K562 (cell line): ENCODE results near the gene KBTBD4. TPM values are rescaled to one million over a fixed set of nuclear protein-coding genes. Genes with fewer than 3 reads are reported as not detected.

ENCODE experiments used
- ADNP ChIP-seq: fragments of 200-800 bp; sonication (Bioruptor generic); IDR thresholded peaks from 2 replicates; pipeline ENCODE4 v1.6.1; 2016; ENCODE audit warnings: missing genetic modification characterization, missing compliant biosample characterization
- ARID1B ChIP-seq: fragments of 450-650 bp; IDR thresholded peaks from 2 replicates; pipeline ENCODE4 v1.6.1; 2016; ENCODE audit warnings: antibody characterized with exemption, mild to moderate bottlenecking, inconsistent platforms
- C11orf30 ChIP-seq: fragments of 450-650 bp; IDR thresholded peaks from 2 replicates; pipeline ENCODE4 v1.6.1; 2016; ENCODE audit warnings: low read depth, mild to moderate bottlenecking
- DACH1 ChIP-seq: fragments of 450-650 bp; IDR thresholded peaks from 2 replicates; pipeline ENCODE4 v1.6.1; 2018; ENCODE audit not compliant: partially characterized antibody
- ELK1 ChIP-seq: sonication (generic); formaldehyde crosslinking; IDR thresholded peaks from 2 replicates; pipeline ENCODE4 v1.8.1; 2022; ENCODE audit warnings: missing genetic modification reagents
- EWSR1 ChIP-seq: fragments of 450-650 bp; IDR thresholded peaks from 2 replicates; pipeline ENCODE4 v1.6.1; 2018; ENCODE audit warnings: borderline replicate concordance, mild to moderate bottlenecking, low read depth, moderate library complexity; ENCODE audit not compliant: partially characterized antibody
- FOSL1 ChIP-seq: fragments of 200-800 bp; sonication (Bioruptor generic); conservative IDR thresholded peaks from 2 replicates; pipeline ENCODE4 v1.6.1; 2016; ENCODE audit warnings: missing genetic modification characterization, missing compliant biosample characterization
- HNRNPK ChIP-seq: fragments of 200-400 bp; formaldehyde crosslinking; IDR thresholded peaks from one replicate; pipeline ENCODE4 v1.6.1; 2018; ENCODE audit warnings: mild to moderate bottlenecking, low read depth, low read length; ENCODE audit not compliant: poor library complexity, severe bottlenecking
- HNRNPL ChIP-seq: fragments of 200-400 bp; formaldehyde crosslinking; IDR thresholded peaks from 2 replicates; pipeline ENCODE4 v1.6.1; 2017; ENCODE audit warnings: low read depth, mild to moderate bottlenecking, low read length
- IRF1 ChIP-seq: sonication (generic); formaldehyde crosslinking; IDR thresholded peaks from 2 replicates; pipeline ENCODE4 v1.8.0; 2022; ENCODE audit warnings: missing genetic modification reagents, mild to moderate bottlenecking, borderline replicate concordance
- MLLT1 ChIP-seq, 2 experiments: fragments of 450-650 bp; IDR thresholded peaks; 2 replicates each; pipeline ENCODE4 v1.6.1; 2016
- MLX ChIP-seq, 2 experiments: fragments of 450-650 bp in 1 of 2; sonication (generic) in 1 of 2; formaldehyde crosslinking; conservative IDR thresholded peaks; 2 replicates each; pipeline versions ENCODE4 v1.4.0 to v1.8.1; 2020 to 2022; ENCODE audit warnings: mild to moderate bottlenecking in 1 of 2, missing genetic modification reagents in 1 of 2
- PHB ChIP-seq: fragments of 250-450 bp; sonication (Bioruptor Pico); IDR thresholded peaks from 2 replicates; pipeline ENCODE4 v1.5.0; 2021
- PHF21A ChIP-seq: fragments of 450-650 bp; IDR thresholded peaks from 2 replicates; pipeline ENCODE4 v1.6.1; 2017; ENCODE audit warnings: low read depth, borderline replicate concordance
- POU5F1 ChIP-seq: fragments of 150-350 bp; IDR thresholded peaks from 2 replicates; pipeline ENCODE4 v1.6.1; 2014; ENCODE audit warnings: borderline replicate concordance, low read length, low read depth, mild to moderate bottlenecking; ENCODE audit not compliant: partially characterized antibody
- RCOR1 ChIP-seq, 2 experiments: IDR thresholded peaks; 2 replicates each; pipeline ENCODE4 v1.6.1; 2012; ENCODE audit warnings: low read depth in 2 of 2, low read length in 2 of 2, borderline replicate concordance in 1 of 2, improper control_type of control experiment in 1 of 2
- SAFB2 ChIP-seq: fragments of 200-400 bp; formaldehyde crosslinking; IDR thresholded peaks from 2 replicates; pipeline ENCODE4 v1.6.1; 2018; ENCODE audit warnings: borderline replicate concordance, low read length, low read depth, moderate library complexity; ENCODE audit not compliant: severe bottlenecking
- SMAD2 ChIP-seq: fragments of 150-350 bp; IDR thresholded peaks from 2 replicates; pipeline ENCODE4 v1.6.1; 2014; ENCODE audit warnings: low read depth, mild to moderate bottlenecking, low read length
- TAL1 ChIP-seq: fragments of 450-650 bp; IDR thresholded peaks from 2 replicates; pipeline ENCODE4 v1.6.1; 2016; ENCODE audit warnings: mild to moderate bottlenecking
- TFAP4 ChIP-seq: sonication (generic); formaldehyde crosslinking; IDR thresholded peaks from 2 replicates; pipeline ENCODE4 v1.8.0; 2022; ENCODE audit warnings: missing genetic modification reagents, mild to moderate bottlenecking, moderate library complexity, borderline replicate concordance
- TRIM28 ChIP-seq: fragments of 450-650 bp; IDR thresholded peaks from 2 replicates; pipeline ENCODE4 v1.6.1; 2017
- U2AF2 ChIP-seq: fragments of 200-400 bp; formaldehyde crosslinking; optimal IDR thresholded peaks from 2 replicates; pipeline ENCODE3; 2017; ENCODE audit warnings: low read depth, mild to moderate bottlenecking, low read length
- ZNF24 ChIP-seq: fragments of 450-650 bp; IDR thresholded peaks from 2 replicates; pipeline ENCODE4 v1.6.1; 2016
- ZNF274 ChIP-seq: IDR thresholded peaks from 2 replicates; pipeline ENCODE4 v1.6.1; 2011; ENCODE audit warnings: low read depth, mild to moderate bottlenecking, low read length, moderate library complexity, borderline replicate concordance
- ZNF282 ChIP-seq: sonication (generic); formaldehyde crosslinking; IDR thresholded peaks from 2 replicates; pipeline ENCODE4 v1.8.1; 2023; ENCODE audit warnings: missing genetic modification reagents
- ZNF3 ChIP-seq: fragments of 250-450 bp; sonication (Bioruptor Pico); IDR thresholded peaks from 2 replicates; pipeline ENCODE4 v1.5.0; 2021; ENCODE audit warnings: mild to moderate bottlenecking, moderate library complexity
- ZNF695 ChIP-seq: fragments of 450-650 bp; formaldehyde crosslinking; IDR thresholded peaks from 2 replicates; pipeline ENCODE4 v1.4.0; 2020; ENCODE audit warnings: mild to moderate bottlenecking, moderate library complexity
- polyA plus RNA-seq, 8 experiments: library from polyadenylated mRNA; depleted of rRNA in 4 of 8; stranded (reverse) in 5 of 8; unstranded in 3 of 8; fragments of >200 nt; fragmentation: Nextera tagmentation in 2 of 8; fragmentation: Illumina TruSeq in 1 of 8; extraction: Ambion mirVana in 2 of 8; extraction: Trizol in 1 of 8; gene quantifications; 2 replicates each; pipeline versions ENCODE4 v1.2.1 to v1.2.3, GENCODE V29; 2011 to 2014; ENCODE audit warnings: inconsistent platforms in 1 of 8, missing spikeins in 1 of 8
- total RNA-seq, 7 experiments: library from RNA; depleted of rRNA in 6 of 7; stranded (reverse); fragments of >200 nt in 6 of 7; fragmentation: Illumina TruSeq in 2 of 7; extraction: Trizol in 2 of 7; gene quantifications; 2 replicates each; pipeline versions ENCODE4 v1.2.1 to v1.2.3, GENCODE V29; 2011 to 2021; ENCODE audit warnings: low replicate concordance in 1 of 7

The KBTBD4 gene
- total and polyA plus RNA-seq, 9 of the 15 experiments (the other 6 are each of a cell fraction or from before 2014, with no cell fraction given), result 7.0 to 33.9 (median 13.3) TPM

- no peak for TF ChIP-seq EWSR1
- TF ChIP-seq IRF1 (CRISPR knock-in tag), result no peak
- no peak for TF ChIP-seq HNRNPK
- peak; percentile 71 for TF ChIP-seq TAL1
- TF ChIP-seq ADNP (tag), result no peak
- TF ChIP-seq ARID1B, result peak; percentile 64
- TF ChIP-seq RCOR1 (IDR thresholded peaks at IDR 0.05; ENCODE audit: borderline replicate concordance in 1 of 2, low read depth in 2 of 2, low read length in 2 of 2), result peak; percentile 59 to 88; a peak in 2 of 4 replicates
- TF ChIP-seq PHB (CRISPR knock-in tag), result no peak
- no peak for TF ChIP-seq ELK1 (CRISPR knock-in tag)
- no peak for TF ChIP-seq ZNF3 (CRISPR knock-in tag)
- TF ChIP-seq POU5F1, result no peak
- TF ChIP-seq MLLT1 (IDR thresholded peaks at IDR 0.05), result no peak
- no peak for TF ChIP-seq C11orf30
- peak; percentile 57; the same call in 1 of the 2 replicates for TF ChIP-seq TFAP4 (CRISPR knock-in tag)
- no peak for TF ChIP-seq U2AF2
- TF ChIP-seq DACH1, result peak; percentile 15
- TF ChIP-seq ZNF24, result no peak
- TF ChIP-seq FOSL1, result no peak
- no peak for TF ChIP-seq SMAD2
- TF ChIP-seq HNRNPL, result no peak
- TF ChIP-seq PHF21A, result 0 out of 2 replicates have a peak, but pooled peaks have one; percentile 42
- TF ChIP-seq ZNF282 (CRISPR knock-in tag), result no peak
- TF ChIP-seq ZNF695 (CRISPR knock-in tag), result no peak
- TF ChIP-seq SAFB2, result no peak
- no peak for TF ChIP-seq ZNF274
- TF ChIP-seq TRIM28, result no peak
- no peak for TF ChIP-seq MLX (CRISPR knock-in tag; conservative IDR thresholded peaks at IDR 0.05)
Measured at GRCh38 chr11:47609675-47610074, 30.9 kb upstream of the KBTBD4 start (continued).
